Keratinocyte (primary cell): Measurements from ENCODE around the gene HRK.

Experiments used
- CTCF ChIP-seq, 3 experiments: IDR thresholded peaks in 1 of 3; conservative IDR thresholded peaks in 1 of 3; optimal IDR thresholded peaks in 1 of 3; 2 replicates in 2 of 3; 3 replicates in 1 of 3; pipeline versions ENCODE3 to v1.5.1; 2011; ENCODE audit warnings: low read length in 3 of 3, mild to moderate bottlenecking in 3 of 3, moderate library complexity in 2 of 3, control low read depth in 1 of 3, inconsistent platforms in 1 of 3; ENCODE audit not compliant: insufficient read depth in 2 of 3; ENCODE audit errors: extremely low read depth in 1 of 3
- EZH2 ChIP-seq: IDR thresholded peaks from one replicate; pipeline ENCODE4 v1.6.1; 2012; ENCODE audit warnings: inconsistent platforms, mild to moderate bottlenecking, low read length, moderate library complexity

GRCh38 chr12:116898669-116899068 lies 17.4 kb upstream of the HRK start:
- TF ChIP-seq CTCF (optimal IDR thresholded peaks at IDR 0.05 in 1 of 3, IDR thresholded peaks at IDR 0.05 in 1 of 3, conservative IDR thresholded peaks at IDR 0.05 in 1 of 3; ENCODE audit: extremely low read depth in 1 of 3, insufficient read depth in 2 of 3, low read length in 3 of 3) (no peak), EZH2 (no peak)
